HS-5 (cell line): Measurements from ENCODE around the gene AP2S1.
"Not testable (repeated sequence)": the region's sequence is repeated elsewhere in the genome, so short reads cannot be mapped to it uniquely, and the experiment has no call there.

Experiments used
- DNase-seq: peaks from one replicate; pipeline ENCODE4 v3.0.0-alpha.2; 2012; ENCODE audit warnings: low read depth

The AP2S1 gene

GRCh38 chr19:46867170-46867569, 16.5 kb upstream of the AP2S1 start:
- no peak for DNase-seq

- no peak for DNase-seq
Measured at GRCh38 chr19:46866407-46867136, 15.9 kb upstream of the AP2S1 start.

GRCh38 chr19:46863818-46864629, 13.4 kb upstream of the AP2S1 start:
- no peak for DNase-seq

- DNase-seq, result no peak
Measured at GRCh38 chr19:46862974-46863632, 12.5 kb upstream of the AP2S1 start.

GRCh38 chr19:46862503-46862834, 11.8 kb upstream of the AP2S1 start:
- DNase-seq, result no peak

- DNase-seq, result no peak
Measured at GRCh38 chr19:46861691-46862502, 11.3 kb upstream of the AP2S1 start.

GRCh38 chr19:46860846-46861690, 10.4 kb upstream of the AP2S1 start, which contains the start of gene ARHGAP35:
TSS of gene ARHGAP35 (plus strand) at chr19:46860997. CDS start at chr19:46918676, 57,679 bp downstream.
- DNase-seq, result no peak

- peak; percentile 89 for DNase-seq
Measured at GRCh38 chr19:46860125-46860845, 9.6 kb upstream of the AP2S1 start.

GRCh38 chr19:46859637-46860124, 9.0 kb upstream of the AP2S1 start:
- peak; percentile 78 for DNase-seq

- DNase-seq, result peak; percentile 71
Measured at GRCh38 chr19:46856062-46857022, 5.7 kb upstream of the AP2S1 start.

- DNase-seq, result not testable (repeated sequence)
Measured at GRCh38 chr19:46854698-46855097, 4.1 kb upstream of the AP2S1 start.

- DNase-seq, result no peak
Measured at GRCh38 chr19:46852830-46853229, 2.2 kb upstream of the AP2S1 start.

- DNase-seq, result no peak
Measured at GRCh38 chr19:46849610-46850009, 1.0 kb downstream of the AP2S1 start.

- no peak for DNase-seq
Measured at GRCh38 chr19:46848389-46848788, 2.3 kb downstream of the AP2S1 start.

- no peak for DNase-seq
Measured at GRCh38 chr19:46847528-46847927, 3.1 kb downstream of the AP2S1 start.

- no peak for DNase-seq
Measured at GRCh38 chr19:46845959-46846459, 4.6 kb downstream of the AP2S1 start.

- no peak for DNase-seq
Measured at GRCh38 chr19:46844067-46844489, 6.6 kb downstream of the AP2S1 start.

GRCh38 chr19:46842791-46843190, 7.9 kb downstream of the AP2S1 start:
- no peak for DNase-seq
